IMR-90 (cell line): ENCODE measurements around the gene BAZ2B. TPM values are rescaled to one million over a fixed set of nuclear protein-coding genes. Genes with fewer than 3 reads are reported as not detected.

Experiments used
- ATAC-seq: fragments of 200-7000 bp; cut with Tn5 transposase; 2 replicates; pipeline ENCODE4 v1.9.1; 2020; ENCODE audit warnings: low read depth, mild to moderate bottlenecking, moderate library complexity
- BruUV-seq: library from RNA; stranded (reverse); fragments of 400-500 nt; replicated peaks from 2 replicates; lab custom pipeline; 2021; lab: Mats Ljungman, UMichigan
- CTCF ChIA-PET: fragments of 300-600 bp; formaldehyde crosslinking; extraction: SDS; loops from one replicate; lab custom pipeline; 2021; ENCODE audit warnings: antibody characterized with exemption; lab: Yijun Ruan, JAX
- POLR2A ChIA-PET: fragments of 300-600 bp; sonication (Branson Sonifier 250); formaldehyde crosslinking; loops from one replicate; lab custom pipeline; 2022; ENCODE audit warnings: antibody characterized with exemption; ENCODE audit not compliant: unreplicated experiment; lab: Charles Lee
- DNase-seq: peaks from one replicate; pipeline ENCODE4 v3.0.0; 2013
- H2AFZ ChIP-seq: replicated peaks from 2 replicates; pipeline ENCODE3; 2013; ENCODE audit warnings: low read length, mild to moderate bottlenecking; ENCODE audit not compliant: poor library complexity
- H2AK5ac ChIP-seq: 2 replicates; pipeline ENCODE4 v1.6.1; 2013; ENCODE audit warnings: low read depth, low read length, inconsistent platforms
- H2AK9ac ChIP-seq: replicated peaks from 2 replicates; pipeline ENCODE3; 2013; ENCODE audit warnings: mild to moderate bottlenecking, low read depth, low read length, moderate library complexity; ENCODE audit not compliant: poor library complexity
- H2BK120ac ChIP-seq: 2 replicates; pipeline ENCODE4 v1.6.1; 2013; ENCODE audit warnings: low read depth, low read length, inconsistent platforms
- H2BK15ac ChIP-seq: 3 replicates; pipeline ENCODE4 v1.6.1; 2013; ENCODE audit warnings: low read depth, low read length, inconsistent platforms
- H2BK20ac ChIP-seq: 2 replicates; pipeline ENCODE4 v1.6.1; 2013; ENCODE audit warnings: low read depth, mild to moderate bottlenecking, inconsistent platforms, low read length, moderate library complexity
- H2BK5ac ChIP-seq: 2 replicates; pipeline ENCODE4 v1.6.1; 2013; ENCODE audit warnings: mild to moderate bottlenecking, low read depth, low read length, inconsistent platforms; ENCODE audit not compliant: poor library complexity, severe bottlenecking
- H3K14ac ChIP-seq: replicated peaks from 2 replicates; pipeline ENCODE4 v1.6.1; 2013; ENCODE audit warnings: low read depth, low read length, inconsistent platforms
- H3K18ac ChIP-seq: 2 replicates; pipeline ENCODE4 v1.6.1; 2013; ENCODE audit warnings: low read depth, low read length, control low read depth
- H3K23ac ChIP-seq: 2 replicates; pipeline ENCODE4 v1.6.1; 2013; ENCODE audit warnings: low read depth, low read length, inconsistent platforms
- H3K27ac ChIP-seq: 2 replicates; pipeline ENCODE4 v1.5.1; 2013; ENCODE audit warnings: mild to moderate bottlenecking, control low read depth, low read length; ENCODE audit not compliant: insufficient read depth
- H3K27me3 ChIP-seq: 2 replicates; pipeline ENCODE4 v1.6.1; 2013; ENCODE audit warnings: low read length; ENCODE audit not compliant: control insufficient read depth, insufficient read depth
- H3K36me3 ChIP-seq: 2 replicates; pipeline ENCODE4 v1.6.1; 2013; ENCODE audit warnings: low read length, mixed read lengths; ENCODE audit not compliant: control insufficient read depth, insufficient read depth
- H3K4ac ChIP-seq: 2 replicates; pipeline ENCODE4 v1.6.1; 2013; ENCODE audit warnings: low read depth, low read length, inconsistent platforms
- H3K4me1 ChIP-seq: 2 replicates; pipeline ENCODE4 v1.6.1; 2013; ENCODE audit warnings: low read length, mixed read lengths; ENCODE audit not compliant: control insufficient read depth, insufficient read depth
- H3K4me2 ChIP-seq: 2 replicates; pipeline ENCODE4 v1.6.1; 2013; ENCODE audit warnings: low read depth, mild to moderate bottlenecking, control low read depth, low read length, moderate library complexity
- H3K4me3 ChIP-seq: 2 replicates; pipeline ENCODE4 v1.5.1; 2013; ENCODE audit warnings: low read depth, mild to moderate bottlenecking, control low read depth, low read length, moderate library complexity; ENCODE audit not compliant: insufficient read depth
- H3K56ac ChIP-seq: 2 replicates; pipeline ENCODE4 v1.6.1; 2013; ENCODE audit warnings: low read length, inconsistent platforms; ENCODE audit not compliant: insufficient read depth; ENCODE audit errors: extremely low read depth
- H3K79me1 ChIP-seq, 2 experiments: 2 replicates each; pipeline ENCODE4 v1.6.1; 2013; ENCODE audit warnings: low read length in 2 of 2, inconsistent platforms in 1 of 2, low read depth in 1 of 2
- H3K9ac ChIP-seq: 2 replicates; pipeline ENCODE4 v1.6.1; 2013; ENCODE audit warnings: low read depth, low read length, control low read depth
- H3K9me1 ChIP-seq: 2 replicates; pipeline ENCODE4 v1.6.1; 2013; ENCODE audit warnings: low read length, inconsistent platforms; ENCODE audit not compliant: insufficient read depth
- H3K9me3 ChIP-seq: 2 replicates; pipeline ENCODE4 v1.6.1; 2013; ENCODE audit warnings: low read length; ENCODE audit not compliant: control insufficient read depth, insufficient read depth
- H4K20me1 ChIP-seq: 2 replicates; pipeline ENCODE4 v1.6.1; 2013; ENCODE audit warnings: low read length, inconsistent platforms; ENCODE audit not compliant: insufficient read depth
- H4K5ac ChIP-seq: 2 replicates; pipeline ENCODE4 v1.6.1; 2013; ENCODE audit warnings: mild to moderate bottlenecking, low read depth, low read length, control low read depth
- H4K8ac ChIP-seq, 2 experiments: 2 replicates each; pipeline ENCODE4 v1.6.1; 2013; ENCODE audit warnings: low read depth in 2 of 2, low read length in 2 of 2, control low read depth in 1 of 2, inconsistent platforms in 1 of 2
- H4K91ac ChIP-seq: 2 replicates; pipeline ENCODE4 v1.6.1; 2013; ENCODE audit warnings: low read depth, low read length, inconsistent platforms; ENCODE audit not compliant: insufficient read depth
- BHLHE40 ChIP-seq: fragments of 150-350 bp; IDR thresholded peaks from 2 replicates; pipeline ENCODE4 v1.6.1; 2016; ENCODE audit warnings: mild to moderate bottlenecking, low read depth, low read length
- CEBPB ChIP-seq: IDR thresholded peaks from 2 replicates; pipeline ENCODE4 v1.6.1; 2012; ENCODE audit warnings: low read depth, low read length, improper control_type of control experiment
- CTCF ChIP-seq: conservative IDR thresholded peaks from 2 replicates; pipeline ENCODE4 v1.5.1; 2012; ENCODE audit warnings: mild to moderate bottlenecking, low read depth, low read length, improper control_type of control experiment
- FOS ChIP-seq: fragments of 150-350 bp; IDR thresholded peaks from 2 replicates; pipeline ENCODE4 v1.6.1; 2016; ENCODE audit warnings: low read depth, low read length
- MAFK ChIP-seq: IDR thresholded peaks from 2 replicates; pipeline ENCODE4 v1.6.1; 2012; ENCODE audit warnings: low read depth, low read length, improper control_type of control experiment
- MAZ ChIP-seq: IDR thresholded peaks from 2 replicates; pipeline ENCODE4 v1.6.1; 2012; ENCODE audit warnings: low read depth, mild to moderate bottlenecking, low read length, improper control_type of control experiment, moderate library complexity, borderline replicate concordance
- MXI1 ChIP-seq: IDR thresholded peaks from 2 replicates; pipeline ENCODE4 v1.6.1; 2012; ENCODE audit warnings: low read depth, mild to moderate bottlenecking, low read length, moderate library complexity, borderline replicate concordance
- POLR2A ChIP-seq: IDR thresholded peaks from 2 replicates; pipeline ENCODE4 v1.6.1; 2012; ENCODE audit warnings: mild to moderate bottlenecking, low read depth, low read length
- RCOR1 ChIP-seq: IDR thresholded peaks from 2 replicates; pipeline ENCODE4 v1.6.1; 2012; ENCODE audit warnings: mild to moderate bottlenecking, low read length, improper control_type of control experiment; ENCODE audit not compliant: insufficient replicate concordance
- SMC3 ChIP-seq: fragments of 150-350 bp; IDR thresholded peaks from 2 replicates; pipeline ENCODE4 v1.6.1; 2016; ENCODE audit warnings: low read depth, mild to moderate bottlenecking, antibody characterized with exemption, low read length, moderate library complexity
- USF2 ChIP-seq: fragments of 150-350 bp; IDR thresholded peaks from 2 replicates; pipeline ENCODE4 v1.6.1; 2017; ENCODE audit warnings: mild to moderate bottlenecking, antibody characterized with exemption, low read length, low read depth
- WGBS, 2 experiments: methylation state at CpG; one replicate each; pipeline versions ENCODE4 v1.1.5 to v1.1.7; 2013; ENCODE audit warnings: missing lambda C conversion rate in 2 of 2; ENCODE audit not compliant: insufficient read length in 1 of 2; ENCODE audit errors: extremely low coverage in 2 of 2; 5-methylcytosine and 5-hydroxymethylcytosine counted together
- dilution Hi-C: fragments of 300-500 bp; cut with HindIII; formaldehyde crosslinking; loops from one replicate; pipeline ENCODE4 v1.14.3; 2018; ENCODE audit warnings: low sequenced_read_pairs; ENCODE audit not compliant: unreplicated experiment
- in situ Hi-C: fragments of 300-500 bp; cut with MboI; formaldehyde crosslinking; loops from 3 replicates; pipeline ENCODE4 v1.14.3; 2019; ENCODE audit warnings: low sequenced_read_pairs, inconsistent platforms, mixed read lengths
- intact Hi-C: fragments of 100-400 bp; cut with micrococcal nuclease; formaldehyde crosslinking; loops from 2 replicates; pipeline ENCODE4 v1.10.0; 2022
- polyA plus RNA-seq, 3 experiments: library from polyadenylated mRNA; depleted of rRNA; stranded (reverse); fragments of >200 nt; gene quantifications; 2 replicates each; pipeline ENCODE4 v1.2.3, GENCODE V29; 2012; ENCODE audit warnings: low replicate concordance in 1 of 3
- total RNA-seq: library from RNA; depleted of rRNA; stranded (reverse); fragments of >200 nt; gene quantifications from 2 replicates; pipeline ENCODE4 v1.2.3, GENCODE V29; 2012

BAZ2B gene
- total and polyA plus RNA-seq, 2 of the 4 experiments (the other 2 are of a cell fraction), result 8.9 to 42.1 TPM

- no peak for ATAC-seq
- H3K18ac ChIP-seq, result no peak overlapping the region
- no peaks in the 10 kb centered on the region for H3K9me3 ChIP-seq
- H3K27ac ChIP-seq, result no peak overlapping the region
- CTCF ChIA-PET, result interaction anchor here (1.0 to 1.1 kb wide), 2 partner anchors 8 to 62 kb away, joined by 3 read pairs; no protein-coding TSS in a partner anchor
- no peak overlapping the region for H3K9ac ChIP-seq
- dilution Hi-C loops, result no loop called here
- intact Hi-C loops, result loop anchor here (5.0 kb wide), 1 partner anchor 163 kb away; the partner anchor contains the start of gene MARCHF7
- in situ Hi-C loops, result no loop called here
- no peak overlapping the region for H4K91ac ChIP-seq
- H3K27me3 ChIP-seq, result no peaks in the 10 kb centered on the region
- no peak overlapping the region for H4K5ac ChIP-seq
- H2BK15ac ChIP-seq, result no peak overlapping the region
- H3K23ac ChIP-seq, result no peak overlapping the region
- H2AK5ac ChIP-seq, result no peak overlapping the region
- H2AK9ac ChIP-seq, result no peak overlapping the region
- POLR2A ChIA-PET, result no interaction called here
- no peak overlapping the region for H2BK5ac ChIP-seq
- H3K4ac ChIP-seq, result no peak overlapping the region
- peaks cover 2% of the 10 kb centered on the region; the same call in 1 of the 2 replicates for H3K4me1 ChIP-seq
- no peak overlapping the region for H3K14ac ChIP-seq
- 0 out of 2 replicates have a peak, but pooled peaks cover 3% of the 10 kb centered on the region for H3K36me3 ChIP-seq
- H3K4me2 ChIP-seq, result no peak overlapping the region
- H3K56ac ChIP-seq, result no peak overlapping the region
- 0 out of 2 replicates have a peak, but pooled peaks cover 5% of the 10 kb centered on the region for H3K9me1 ChIP-seq
- no peak overlapping the region for H3K4me3 ChIP-seq
- TF ChIP-seq CEBPB (no peak), USF2 (no peak), POLR2A (no peak), MXI1 (no peak), RCOR1 (no peak), MAFK (no peak), MAZ (no peak), FOS (no peak), SMC3 (no peak), BHLHE40 (no peak), CTCF (no peak)
- peak; percentile 12 for DNase-seq
- no peak overlapping the region for H2BK120ac ChIP-seq
- no CpG with 5 or more reads among the region's 6 CpGs for WGBS, 2 experiments
- H4K20me1 ChIP-seq, result no peaks in the 10 kb centered on the region
- H4K8ac ChIP-seq, result no peak overlapping the region
- H2BK20ac ChIP-seq, result no peak overlapping the region
- H2AFZ ChIP-seq, result no peak overlapping the region
- BruUV-seq, result no TSS peak
- H3K79me1 ChIP-seq, result peaks cover 0 to 5% of the 10 kb centered on the region in 2 experiments; a peak in 3 of 4 replicates
These were observed 67.1 kb downstream of the BAZ2B start for GRCh38 chr2:159549234-159549633.
